WTC11 (cell line): ENCODE measurements around the gene APOL6.

Experiments
- AFF4 ChIP-seq: sonication (generic); formaldehyde crosslinking; IDR thresholded peaks from 2 replicates; pipeline ENCODE4 v1.8.1; 2023; ENCODE audit warnings: mild to moderate bottlenecking, missing genetic modification reagents, borderline replicate concordance
- CREB1 ChIP-seq: sonication (generic); formaldehyde crosslinking; IDR thresholded peaks from 2 replicates; pipeline ENCODE4 v1.8.0; 2023; ENCODE audit warnings: mild to moderate bottlenecking, missing genetic modification reagents
- CTCF ChIP-seq: fragments of 200-600 bp; IDR thresholded peaks from 2 replicates; pipeline ENCODE4 v1.8.0; 2022; ENCODE audit warnings: antibody characterized with exemption
- FOXP4 ChIP-seq: sonication (generic); formaldehyde crosslinking; IDR thresholded peaks from 2 replicates; pipeline ENCODE4 v1.8.0; 2022; ENCODE audit warnings: mild to moderate bottlenecking, missing genetic modification reagents
- ZBTB21 ChIP-seq: sonication (generic); formaldehyde crosslinking; IDR thresholded peaks from 2 replicates; pipeline ENCODE4 v1.8.1; 2023; ENCODE audit warnings: mild to moderate bottlenecking, missing genetic modification reagents, borderline replicate concordance
- ZNF532 ChIP-seq: fragments of 250-450 bp; sonication (Bioruptor Pico); IDR thresholded peaks from 2 replicates; pipeline ENCODE4 v1.9.0; 2021; ENCODE audit warnings: mild to moderate bottlenecking, borderline replicate concordance
- TF ChIP-seq, protein P1 (sequence below): sonication (generic); formaldehyde crosslinking; IDR thresholded peaks from 2 replicates; pipeline ENCODE4 v1.8.1; 2023; ENCODE audit warnings: mild to moderate bottlenecking, missing genetic modification reagents, moderate library complexity
- TF ChIP-seq, protein P2 (sequence below): sonication (generic); formaldehyde crosslinking; IDR thresholded peaks from 2 replicates; pipeline ENCODE4 v1.8.1; 2022; ENCODE audit warnings: low read depth, missing genetic modification reagents, borderline replicate concordance

DNA sequence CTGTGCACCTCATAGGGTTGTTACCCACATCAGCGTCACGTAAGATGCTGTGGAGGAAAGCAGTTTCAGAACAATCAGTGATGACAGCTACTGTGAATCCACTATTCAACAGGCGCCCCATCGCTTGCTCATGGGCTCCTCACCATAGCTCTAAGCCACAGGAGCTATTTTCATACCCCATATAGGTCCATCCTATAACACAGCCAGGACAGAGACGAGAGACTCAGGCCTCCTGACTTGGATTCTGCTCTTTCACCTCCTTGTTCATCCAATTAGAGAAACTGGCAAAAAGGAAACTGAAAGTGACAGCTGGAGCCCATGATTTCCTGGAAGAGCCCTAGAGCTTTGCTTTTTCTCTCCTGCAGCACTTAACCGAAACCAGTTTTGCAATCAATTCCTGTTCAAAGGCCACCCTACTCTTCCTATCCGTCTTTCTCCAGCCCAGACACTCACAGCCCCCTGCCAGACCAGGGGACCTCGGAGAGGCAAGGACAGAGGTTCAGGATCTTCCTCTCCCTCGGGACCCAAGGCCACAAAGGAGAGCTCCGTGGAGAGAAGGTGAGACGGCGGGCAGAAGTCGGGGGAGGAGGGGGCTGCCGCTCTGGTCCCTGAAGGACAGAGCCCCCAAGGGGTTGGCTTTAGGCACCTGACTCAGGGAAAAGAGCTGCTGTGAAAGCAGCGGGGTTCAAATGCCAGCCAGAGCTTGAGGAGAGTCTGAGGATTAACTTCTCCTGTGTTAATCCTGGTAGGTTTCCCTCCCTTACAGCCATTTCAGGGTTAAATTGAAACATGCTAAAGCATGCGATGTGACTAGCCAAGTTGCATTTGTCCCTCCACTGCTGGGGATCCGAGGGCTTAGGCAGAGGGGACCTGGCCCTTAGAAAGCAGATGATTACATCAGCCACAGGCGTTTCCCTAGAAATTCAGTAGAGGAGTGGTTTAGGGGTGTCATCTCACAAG lies at the start of gene APOL6:
- TF ChIP-seq CREB1 (CRISPR knock-in tag) (no peak), FOXP4 (CRISPR knock-in tag) (no peak), CTCF (no peak), ZNF532 (no peak), ZBTB21 (no peak), AFF4 (no peak)
- TF ChIP-seq, protein P1, sequence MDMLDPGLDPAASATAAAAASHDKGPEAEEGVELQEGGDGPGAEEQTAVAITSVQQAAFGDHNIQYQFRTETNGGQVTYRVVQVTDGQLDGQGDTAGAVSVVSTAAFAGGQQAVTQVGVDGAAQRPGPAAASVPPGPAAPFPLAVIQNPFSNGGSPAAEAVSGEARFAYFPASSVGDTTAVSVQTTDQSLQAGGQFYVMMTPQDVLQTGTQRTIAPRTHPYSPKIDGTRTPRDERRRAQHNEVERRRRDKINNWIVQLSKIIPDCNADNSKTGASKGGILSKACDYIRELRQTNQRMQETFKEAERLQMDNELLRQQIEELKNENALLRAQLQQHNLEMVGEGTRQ: no peak
- TF ChIP-seq, protein P2, sequence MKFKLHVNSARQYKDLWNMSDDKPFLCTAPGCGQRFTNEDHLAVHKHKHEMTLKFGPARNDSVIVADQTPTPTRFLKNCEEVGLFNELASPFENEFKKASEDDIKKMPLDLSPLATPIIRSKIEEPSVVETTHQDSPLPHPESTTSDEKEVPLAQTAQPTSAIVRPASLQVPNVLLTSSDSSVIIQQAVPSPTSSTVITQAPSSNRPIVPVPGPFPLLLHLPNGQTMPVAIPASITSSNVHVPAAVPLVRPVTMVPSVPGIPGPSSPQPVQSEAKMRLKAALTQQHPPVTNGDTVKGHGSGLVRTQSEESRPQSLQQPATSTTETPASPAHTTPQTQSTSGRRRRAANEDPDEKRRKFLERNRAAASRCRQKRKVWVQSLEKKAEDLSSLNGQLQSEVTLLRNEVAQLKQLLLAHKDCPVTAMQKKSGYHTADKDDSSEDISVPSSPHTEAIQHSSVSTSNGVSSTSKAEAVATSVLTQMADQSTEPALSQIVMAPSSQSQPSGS (CRISPR knock-in tag): no peak
